DOHH2 (cell line): ENCODE measurements around the gene DNAJC22.
A peak's percentile ranks its signal among the peaks of the same experiment; 100 is the strongest.

Experiments used
- CTCF ChIP-seq: fragments of 200-600 bp; sonication (generic); IDR thresholded peaks from one replicate; pipeline ENCODE4 v1.5.1; 2014; ENCODE audit warnings: antibody characterized with exemption, mild to moderate bottlenecking, low read depth, low read length; ENCODE audit not compliant: poor library complexity, severe bottlenecking
- EZH2phosphoT487 ChIP-seq: fragments of 200-600 bp; sonication (generic); IDR thresholded peaks from 2 replicates; pipeline ENCODE4 v1.6.1; 2017; ENCODE audit warnings: borderline replicate concordance, mild to moderate bottlenecking, antibody characterized with exemption, low read length, moderate library complexity, mixed read lengths

GRCh38 chr12:49366652-49367380 is 20.1 kb downstream of the DNAJC22 start:
- TF ChIP-seq EZH2phosphoT487 (no peak), CTCF (peak; percentile 41)
